HG03378 (cell line): ENCODE results near the gene SCGB1A1.
"Not testable (repeated sequence)": the region's sequence is repeated elsewhere in the genome, so short reads cannot be mapped to it uniquely, and the experiment has no call there.

Experiments used
- ATAC-seq: cut with Tn5 transposase; IDR thresholded peaks from one replicate; pipeline ENCODE4 v1.9.1; 2021; ENCODE audit warnings: mild to moderate bottlenecking, moderate library complexity; ENCODE audit not compliant: unreplicated experiment

Gene SCGB1A1, protein sequence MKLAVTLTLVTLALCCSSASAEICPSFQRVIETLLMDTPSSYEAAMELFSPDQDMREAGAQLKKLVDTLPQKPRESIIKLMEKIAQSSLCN

DNA sequence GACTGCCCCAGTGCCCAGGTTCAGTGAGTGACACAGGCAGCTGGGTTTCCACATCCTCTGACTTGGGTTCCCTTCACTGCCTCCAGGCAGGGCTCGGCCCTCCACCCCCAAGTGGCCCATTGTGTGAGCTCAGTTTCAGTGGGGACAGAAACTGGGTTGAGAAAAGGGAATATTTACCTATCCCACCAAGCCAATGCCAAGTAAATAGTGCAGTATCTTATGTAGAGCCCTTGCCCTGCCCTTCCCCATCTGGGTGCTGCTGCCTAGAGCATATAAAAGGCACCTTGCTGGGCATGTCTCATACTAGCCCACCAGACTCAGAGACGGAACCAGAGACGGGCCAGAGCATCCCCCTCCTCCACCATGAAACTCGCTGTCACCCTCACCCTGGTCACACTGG lies at the start of gene SCGB1A1:
SCGB1A1 (plus strand) TSS at position 301 of the 400 bp plus-strand sequence; CDS start at position 364, 63 bp downstream.
- no peak for ATAC-seq

DNA sequence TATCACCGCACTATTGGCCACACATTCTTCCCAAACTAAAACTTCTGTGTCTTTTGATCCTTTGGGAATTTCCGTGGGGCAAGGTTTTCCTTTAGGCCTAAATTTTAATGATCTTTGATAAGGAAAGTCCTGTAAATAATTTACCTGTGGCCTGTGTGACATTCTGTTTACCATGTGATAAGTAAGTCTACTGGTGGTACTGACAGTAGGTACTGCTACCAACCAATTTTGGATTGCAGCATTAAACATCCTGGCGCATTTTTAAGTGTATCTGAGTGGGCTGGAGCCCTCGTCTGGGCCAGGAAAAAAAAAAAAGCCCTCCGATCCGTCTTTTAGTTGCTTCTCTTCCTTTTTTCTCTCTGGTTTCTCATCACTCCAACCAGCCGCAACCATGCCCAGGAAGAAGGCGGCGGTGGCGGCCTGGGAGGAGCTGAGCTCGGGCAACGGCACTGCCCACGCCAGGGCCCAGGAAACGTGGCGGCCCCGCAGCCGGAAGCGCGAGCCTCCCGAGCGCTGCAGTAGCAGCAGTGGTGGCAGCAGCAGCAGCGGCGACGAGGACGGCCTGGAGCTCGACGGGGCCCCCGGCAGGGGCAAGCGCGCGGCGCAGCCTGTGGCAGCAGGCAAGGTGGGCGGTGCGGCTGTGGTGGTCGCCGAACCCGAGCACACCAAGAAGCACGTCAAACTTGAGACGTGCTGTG lies 47.9 kb upstream of the SCGB1A1 start:
- no peak for ATAC-seq

DNA sequence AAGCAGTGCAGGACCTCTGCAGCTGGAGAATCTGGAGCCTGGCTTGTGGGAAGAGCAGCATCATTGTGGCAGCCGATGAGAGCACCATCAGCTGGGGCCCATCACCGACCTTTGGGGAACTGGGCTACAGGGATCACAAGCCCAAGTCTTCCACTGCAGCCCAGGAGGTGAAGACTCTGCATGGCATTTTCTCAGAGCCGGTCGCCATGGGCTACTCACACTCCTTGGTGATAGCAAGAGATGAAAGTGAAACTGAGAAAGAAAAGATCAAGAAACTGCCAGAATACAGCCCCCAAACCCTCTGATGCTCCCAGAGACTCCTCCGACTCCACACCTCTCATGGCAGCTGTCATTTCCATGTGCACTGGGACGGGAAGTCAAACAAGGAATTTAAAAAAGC lies 46.0 kb upstream of the SCGB1A1 start:
- no peak for ATAC-seq

DNA sequence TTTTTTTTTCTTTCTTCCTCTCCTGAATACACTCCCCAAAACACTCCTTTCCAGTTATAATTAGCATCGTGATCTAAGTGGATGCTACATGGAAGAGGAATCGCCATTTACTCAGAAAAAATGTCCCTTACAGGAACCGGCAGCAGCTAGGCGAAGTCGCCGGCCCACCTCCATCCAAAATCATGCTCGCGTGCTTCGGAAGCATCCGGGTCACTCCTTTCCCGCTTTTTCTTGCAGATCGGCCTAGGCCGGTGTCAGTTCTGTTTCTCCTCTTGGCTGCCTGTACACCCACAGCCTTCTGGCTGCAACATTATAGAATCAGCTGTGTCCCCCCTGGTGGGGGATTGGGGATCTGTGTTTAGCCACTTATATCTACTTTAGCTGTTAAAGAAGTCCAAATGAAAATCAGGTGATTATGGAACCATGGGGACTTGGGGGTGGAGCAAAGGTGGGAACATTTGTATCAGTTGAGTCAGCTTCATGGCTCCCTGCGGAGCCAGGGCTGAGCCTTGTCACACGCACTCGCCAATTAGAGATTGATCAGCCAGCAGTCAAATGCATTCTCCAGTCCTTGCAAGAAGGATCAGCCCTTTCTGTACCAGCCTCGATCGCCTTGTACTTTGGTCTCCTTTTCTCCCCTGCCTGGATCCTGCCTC lies 45.2 kb upstream of the SCGB1A1 start:
- no peak for ATAC-seq

DNA sequence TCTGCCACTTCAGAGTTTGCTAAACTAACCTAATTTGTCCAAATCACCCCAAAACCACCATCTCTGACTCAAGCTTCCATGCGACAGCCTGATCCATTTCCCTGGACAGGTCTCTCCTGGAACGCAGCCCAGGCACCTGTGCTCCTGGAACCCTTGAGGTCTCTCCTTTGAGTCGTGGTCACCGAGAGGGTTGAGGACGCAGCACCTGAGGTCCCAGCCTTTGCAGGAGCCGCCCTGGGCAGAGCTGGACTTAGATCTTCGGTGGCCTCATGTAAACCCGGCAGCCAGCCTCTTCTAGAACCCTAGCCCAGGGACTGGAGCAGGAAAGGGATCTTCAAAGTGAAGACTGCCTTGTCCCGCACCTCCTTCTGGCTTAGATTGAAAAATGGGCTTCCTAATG lies 44.0 kb upstream of the SCGB1A1 start:
- ATAC-seq: no peak

DNA sequence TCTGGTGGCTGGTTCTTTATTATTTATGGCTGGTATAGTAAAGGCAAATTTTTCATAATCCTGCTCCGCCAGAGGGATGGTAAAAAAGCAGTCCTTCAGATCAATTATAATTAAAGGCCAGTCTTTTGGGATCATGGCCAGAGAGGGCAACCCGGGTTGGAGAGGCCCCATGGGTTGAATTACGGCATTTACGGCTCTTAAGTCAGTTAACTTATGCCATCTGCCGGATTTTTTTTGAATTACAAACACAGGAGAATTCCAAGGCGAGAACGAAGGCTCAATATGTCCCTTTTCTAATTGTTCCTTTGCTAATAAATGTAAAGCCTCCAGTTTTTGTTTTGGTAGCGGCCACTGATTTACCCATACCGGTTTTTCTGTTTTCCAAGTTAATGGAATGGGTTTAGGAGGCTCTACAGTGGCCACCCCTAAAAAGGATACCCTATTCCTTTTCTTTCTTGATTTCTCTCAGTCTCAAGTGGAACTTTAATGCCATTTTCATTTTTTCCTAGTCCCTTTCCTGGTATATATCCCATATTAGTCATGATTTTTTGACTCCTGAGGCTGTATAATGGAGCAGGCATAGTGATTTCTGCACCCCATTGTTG lies 40.3 kb upstream of the SCGB1A1 start:
- not testable (repeated sequence) for ATAC-seq

DNA sequence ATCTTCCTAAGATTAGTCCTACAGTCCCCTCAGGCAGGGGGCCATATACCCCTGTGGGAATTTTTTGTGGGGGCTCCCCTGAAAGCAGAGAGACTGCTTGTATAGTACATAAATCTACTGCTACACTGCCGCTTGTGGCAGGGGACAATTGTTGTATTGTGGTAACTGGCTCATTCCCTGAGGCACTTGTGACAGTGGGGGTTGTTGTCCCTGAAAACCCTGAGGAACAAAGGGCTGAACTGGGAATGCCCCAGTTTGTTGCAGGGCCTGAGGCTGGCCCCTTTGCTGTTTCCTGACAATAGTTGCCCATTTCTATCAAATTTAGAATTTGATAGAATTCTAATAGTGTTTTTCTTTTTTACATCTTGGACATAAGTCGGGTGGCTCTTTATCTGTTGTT lies 39.2 kb upstream of the SCGB1A1 start:
- ATAC-seq: not testable (repeated sequence)

DNA sequence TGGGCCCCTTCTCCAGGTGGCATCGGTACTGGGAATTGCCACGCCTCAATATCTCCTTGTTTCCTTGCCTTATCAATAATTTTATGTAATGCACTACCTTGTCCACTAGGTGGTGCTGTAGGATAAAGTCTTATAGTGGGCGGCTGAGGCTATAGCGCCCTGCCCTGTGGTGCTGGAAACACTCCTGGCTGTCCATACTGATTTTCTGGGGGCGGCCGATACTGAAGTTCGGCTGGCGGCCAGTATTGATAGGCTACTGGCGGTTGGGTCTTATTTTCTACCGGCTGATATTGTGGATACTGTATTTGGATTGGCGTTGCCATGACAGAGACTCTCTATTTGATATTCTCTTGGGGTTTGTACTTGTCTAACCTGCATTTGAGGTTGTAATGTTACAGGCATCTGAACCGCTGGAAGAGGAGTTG lies 38.0 kb upstream of the SCGB1A1 start:
- not testable (repeated sequence) for ATAC-seq

DNA sequence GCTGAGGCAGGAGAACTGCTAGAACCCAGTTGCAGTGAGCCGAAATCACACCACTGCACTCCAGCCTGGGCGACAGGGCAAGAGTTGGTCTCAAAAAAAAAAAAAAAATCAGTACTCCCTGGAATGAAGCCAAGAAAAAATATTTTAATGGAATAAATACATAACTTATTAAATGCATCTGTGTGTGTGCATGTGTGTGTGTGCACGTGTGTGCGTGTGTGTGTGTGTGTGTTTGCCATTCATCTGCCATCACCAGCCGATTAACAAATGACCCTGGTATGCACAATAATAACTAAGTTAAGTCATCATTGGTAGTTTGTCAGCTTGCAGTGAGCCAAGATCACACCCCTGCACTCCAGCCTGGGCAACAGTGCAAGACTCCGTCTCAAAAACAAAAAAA lies 35.0 kb upstream of the SCGB1A1 start:
- ATAC-seq: no peak

DNA sequence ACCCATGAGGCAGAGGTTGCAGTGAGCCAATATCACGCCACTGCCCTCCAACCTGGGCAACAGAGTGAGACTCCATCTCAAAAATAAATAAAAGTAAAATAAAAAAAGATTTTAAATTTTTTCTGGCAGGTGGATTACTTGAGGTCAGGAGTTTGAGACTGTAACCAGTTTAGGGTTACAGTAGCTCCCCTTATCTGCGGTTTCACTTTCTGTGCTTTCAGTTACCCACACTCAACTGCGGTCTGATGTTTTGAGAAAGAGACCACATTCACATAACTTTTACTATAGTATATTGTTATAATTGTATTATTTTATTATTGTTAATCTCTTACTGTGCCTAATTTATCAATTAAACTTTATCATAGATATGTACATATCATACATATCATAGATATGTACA lies 32.8 kb upstream of the SCGB1A1 start:
- not testable (repeated sequence) for ATAC-seq

DNA sequence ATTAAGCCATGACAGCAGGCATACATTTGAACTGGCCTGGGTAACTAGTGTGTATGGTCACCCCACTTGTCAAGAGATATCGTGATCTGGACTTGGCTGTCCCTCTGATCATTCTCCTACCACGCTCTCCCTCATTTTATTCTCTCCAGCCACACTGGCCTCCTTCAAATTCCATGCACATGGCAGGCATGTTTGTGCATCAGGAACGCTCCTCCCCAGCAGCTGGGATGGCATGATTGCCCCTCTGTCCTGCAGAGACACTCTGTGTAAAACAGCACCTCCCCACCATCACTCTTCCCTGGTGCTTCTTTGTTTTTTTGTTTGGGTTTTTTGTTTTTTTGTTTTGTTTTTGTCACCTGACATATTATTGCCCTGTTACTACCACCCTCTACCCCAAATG lies 31.5 kb upstream of the SCGB1A1 start:
- no peak for ATAC-seq

DNA sequence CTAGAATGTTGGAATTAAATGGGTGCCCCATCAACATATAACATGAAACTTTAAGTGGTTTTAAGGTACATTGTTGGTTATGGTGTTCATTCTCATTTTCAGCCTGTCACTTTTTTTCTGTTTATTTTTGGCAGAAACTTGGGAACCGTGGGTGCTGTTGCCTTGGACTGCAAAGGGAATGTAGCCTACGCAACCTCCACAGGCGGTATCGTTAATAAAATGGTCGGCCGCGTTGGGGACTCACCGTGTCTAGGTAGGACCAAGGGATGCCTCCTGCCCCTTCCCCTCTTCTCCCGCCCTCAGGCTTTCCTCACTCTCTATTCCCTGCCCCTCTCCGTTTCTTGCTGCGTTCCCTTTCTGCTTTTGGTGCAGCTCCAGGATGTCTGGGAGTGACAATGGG lies 29.8 kb upstream of the SCGB1A1 start:
- no peak for ATAC-seq

DNA sequence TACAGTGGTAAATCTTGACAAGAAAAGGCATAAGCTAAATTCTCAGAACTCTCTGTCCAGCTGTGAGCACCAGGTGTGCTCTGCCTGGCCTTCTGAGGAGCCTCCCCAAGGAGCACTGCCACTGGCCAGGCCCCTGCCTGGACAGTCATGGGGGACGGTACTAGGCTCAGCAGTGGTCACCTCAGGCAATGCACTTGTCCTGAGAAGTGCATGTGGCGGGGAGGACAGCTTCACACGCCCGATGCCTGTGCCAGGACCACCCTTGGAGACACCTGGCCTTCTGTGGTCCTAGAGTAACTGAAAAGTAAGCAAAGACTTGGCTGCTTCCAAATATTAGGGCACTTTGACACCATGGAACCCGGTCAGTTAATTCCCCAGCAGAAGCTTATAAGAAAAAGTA lies 28.6 kb upstream of the SCGB1A1 start:
- ATAC-seq: no peak

DNA sequence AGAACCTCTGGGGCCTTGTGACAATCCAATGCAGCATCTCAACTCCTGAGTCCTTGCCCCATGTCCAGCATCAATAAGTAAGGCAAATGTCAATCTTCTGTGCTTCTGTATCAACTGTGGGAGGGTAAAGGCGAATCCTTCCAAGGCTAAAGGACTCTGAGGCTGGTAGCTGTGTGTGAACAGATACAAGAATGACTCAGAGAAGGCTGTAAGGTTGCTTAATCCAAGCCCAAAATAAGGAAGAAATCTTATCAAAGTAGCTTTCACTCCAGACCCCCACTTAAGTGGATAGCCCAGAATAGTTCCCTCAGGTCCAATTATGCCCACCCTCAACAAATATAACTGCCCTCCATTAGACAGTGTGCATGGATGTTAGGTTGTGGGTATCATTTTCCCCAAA lies 28.1 kb upstream of the SCGB1A1 start:
- no peak for ATAC-seq

DNA sequence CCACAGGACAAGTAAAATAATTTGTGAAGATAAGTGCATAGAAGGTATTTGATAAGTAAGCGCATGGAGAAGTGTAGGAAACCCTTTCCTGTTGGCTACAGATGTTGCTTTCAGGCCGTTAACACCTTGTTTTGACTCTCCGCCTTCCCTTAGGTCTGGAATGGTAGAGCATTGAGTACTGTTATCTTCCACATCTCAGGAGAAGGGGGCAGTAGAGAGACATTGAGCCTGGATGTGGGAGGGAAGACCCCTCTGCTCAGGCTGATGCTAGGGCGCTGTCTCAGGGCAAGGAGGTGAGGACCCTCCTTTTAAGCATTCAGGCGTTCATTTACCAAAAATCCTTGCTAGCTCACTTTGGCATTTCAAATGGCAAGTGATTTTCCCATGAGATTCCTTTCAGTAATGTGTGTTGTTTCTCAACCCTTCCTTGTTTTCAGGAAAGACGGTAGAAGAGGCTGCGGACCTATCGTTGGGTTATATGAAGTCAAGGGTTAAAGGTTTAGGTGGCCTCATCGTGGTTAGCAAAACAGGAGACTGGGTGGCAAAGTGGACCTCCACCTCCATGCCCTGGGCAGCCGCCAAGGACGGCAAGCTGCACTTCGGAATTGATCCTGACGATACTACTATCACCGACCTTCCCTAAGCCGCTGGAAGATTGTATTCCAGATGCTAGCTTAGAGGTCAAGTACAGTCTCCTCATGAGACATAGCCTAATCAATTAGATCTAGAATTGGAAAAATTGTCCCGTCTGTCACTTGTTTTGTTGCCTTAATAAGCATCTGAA lies 27.0 kb upstream of the SCGB1A1 start:
- ATAC-seq: no peak

DNA sequence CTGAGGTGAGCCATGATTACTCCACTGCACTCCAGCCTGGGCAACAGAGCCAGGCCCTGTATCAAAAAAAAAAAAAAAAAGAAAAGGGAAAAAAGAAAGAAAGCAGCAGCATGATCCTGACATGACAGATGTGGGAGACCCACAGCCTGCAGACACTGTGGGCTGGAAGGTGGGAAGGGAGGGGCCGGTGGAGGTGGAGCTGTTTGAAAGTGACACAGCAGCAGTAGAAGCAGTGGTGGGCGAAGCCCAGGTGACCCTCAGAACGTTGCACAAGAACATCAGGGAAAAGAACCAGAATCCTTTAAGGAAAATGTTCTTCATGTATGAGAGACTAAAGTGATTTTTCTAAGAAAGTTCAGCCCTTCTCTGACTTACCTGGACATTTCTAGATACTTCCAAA lies 26.3 kb upstream of the SCGB1A1 start:
- ATAC-seq: no peak

DNA sequence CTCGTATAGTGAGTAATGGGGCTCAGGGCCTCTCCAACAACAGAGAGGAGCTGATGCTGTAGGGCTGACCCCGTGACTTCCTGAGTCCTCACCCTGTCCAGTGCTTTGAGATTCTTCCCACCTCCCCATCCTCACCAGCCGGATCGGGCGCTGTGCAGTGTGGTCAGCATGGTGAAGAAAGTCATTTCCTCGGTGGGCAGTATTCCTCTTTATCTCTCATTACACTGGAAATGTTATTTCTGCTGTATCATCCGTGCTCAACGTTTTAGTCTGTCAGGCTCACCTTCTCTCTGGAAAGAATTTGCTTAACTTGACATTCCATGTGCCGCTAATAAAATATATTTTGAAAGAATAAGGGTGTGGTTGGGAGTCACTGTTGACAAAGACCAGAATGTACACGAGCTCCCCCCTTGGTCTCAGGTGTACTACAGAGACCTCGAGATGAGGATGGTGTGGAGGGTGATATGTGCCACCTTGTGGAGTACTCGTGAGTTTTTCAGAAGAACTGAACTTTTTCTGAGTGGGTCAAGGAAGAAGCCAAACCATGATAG lies 25.7 kb upstream of the SCGB1A1 start:
- ATAC-seq: no peak

DNA sequence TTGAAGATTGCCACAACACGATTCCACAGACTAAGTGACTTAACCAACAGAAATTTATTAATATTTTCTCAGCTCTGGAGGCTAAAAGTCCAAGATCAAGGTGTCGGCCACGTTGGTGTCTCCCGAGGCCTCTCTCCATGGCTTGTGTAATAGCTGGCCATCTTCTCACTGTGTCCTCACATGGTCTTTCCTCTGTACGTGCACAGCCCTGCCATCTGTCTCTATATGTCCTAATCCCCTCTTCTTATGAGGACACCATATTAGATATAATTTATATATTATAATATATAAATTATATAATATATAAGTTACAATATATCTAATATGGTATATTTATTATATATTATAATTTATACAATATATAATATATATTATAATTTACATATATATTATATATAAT lies 25.1 kb upstream of the SCGB1A1 start:
- ATAC-seq: no peak

DNA sequence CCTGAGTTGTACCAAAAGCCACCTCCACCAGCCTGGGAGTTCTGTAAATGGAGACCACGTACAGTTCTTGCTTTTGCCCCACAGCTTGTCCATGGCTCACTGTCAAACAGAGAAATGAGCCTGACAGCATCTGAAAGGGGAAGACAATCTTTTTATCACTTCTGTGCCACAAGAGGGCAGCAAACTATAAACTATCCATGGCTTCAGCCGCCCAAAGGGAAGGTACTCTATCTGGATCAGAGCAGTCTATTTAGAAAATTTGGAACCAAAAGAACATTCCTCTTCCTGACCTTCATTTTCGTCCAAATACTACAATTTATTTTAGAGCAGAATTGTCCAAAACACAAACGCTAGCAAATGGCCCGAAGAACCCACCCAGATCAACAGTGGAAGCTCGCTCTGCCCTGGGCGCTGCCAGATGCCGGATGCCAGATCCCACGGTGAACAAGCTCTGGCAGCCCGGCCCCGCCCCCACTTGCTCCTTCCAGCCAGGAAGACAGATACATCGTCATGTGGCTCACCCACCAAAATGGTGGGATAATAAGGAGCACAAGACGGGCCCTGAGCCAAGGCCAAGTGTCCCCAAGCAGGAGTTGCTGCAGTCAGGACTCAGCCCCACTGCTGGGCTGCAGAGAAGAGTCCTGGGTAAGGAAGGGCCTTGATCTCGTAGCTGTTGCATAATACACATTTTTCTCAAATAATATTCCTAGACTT lies 23.9 kb upstream of the SCGB1A1 start:
- ATAC-seq: no peak

DNA sequence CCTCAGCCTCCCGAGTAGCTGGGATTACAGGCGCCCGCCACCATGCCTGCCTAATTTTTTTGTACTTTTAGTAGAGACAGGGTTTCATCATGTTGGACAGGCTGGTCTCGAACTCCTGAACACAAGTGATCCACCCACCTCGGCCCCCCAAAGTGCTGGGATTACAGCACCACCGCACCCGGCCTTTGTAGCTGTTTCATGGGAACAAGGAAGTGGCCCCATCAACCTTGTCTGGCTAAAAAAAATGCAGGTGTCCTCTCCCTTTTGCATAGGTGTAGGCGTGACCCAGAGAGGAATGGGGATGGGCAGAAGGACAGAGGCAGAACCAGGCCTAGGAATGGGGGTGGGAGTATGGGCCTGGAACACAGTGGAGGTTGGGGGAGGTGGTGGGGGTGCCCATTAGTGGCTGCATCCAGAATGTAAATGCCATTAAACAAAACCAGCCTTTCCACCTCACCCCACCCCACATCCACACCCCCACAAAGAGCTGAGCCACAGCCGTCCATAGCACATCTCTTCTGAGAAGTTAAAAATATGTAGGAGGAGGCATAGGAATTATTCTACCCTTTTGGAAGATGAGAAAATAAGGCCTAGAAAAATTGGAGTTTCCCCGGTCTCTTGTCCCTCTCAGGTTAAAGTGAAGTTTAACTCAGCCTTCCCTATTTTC lies 22.8 kb upstream of the SCGB1A1 start:
- no peak for ATAC-seq
